ENCODE data around the gene IGF1R.
A peak's percentile ranks its signal among the peaks of the same experiment; 100 is the strongest.

The IGF1R gene

GRCh38 chr15:98753726-98754656, 105.7 kb downstream of the IGF1R start:
- no peak for DNase-seq

GRCh38 chr15:98754657-98755022, 106.3 kb downstream of the IGF1R start:
- DNase-seq, result no peak

GRCh38 chr15:98755138-98755537, 106.8 kb downstream of the IGF1R start:
- DNase-seq, result no peak

- no peak for DNase-seq
These were observed 107.4 kb downstream of the IGF1R start for GRCh38 chr15:98755781-98756180.

DNA sequence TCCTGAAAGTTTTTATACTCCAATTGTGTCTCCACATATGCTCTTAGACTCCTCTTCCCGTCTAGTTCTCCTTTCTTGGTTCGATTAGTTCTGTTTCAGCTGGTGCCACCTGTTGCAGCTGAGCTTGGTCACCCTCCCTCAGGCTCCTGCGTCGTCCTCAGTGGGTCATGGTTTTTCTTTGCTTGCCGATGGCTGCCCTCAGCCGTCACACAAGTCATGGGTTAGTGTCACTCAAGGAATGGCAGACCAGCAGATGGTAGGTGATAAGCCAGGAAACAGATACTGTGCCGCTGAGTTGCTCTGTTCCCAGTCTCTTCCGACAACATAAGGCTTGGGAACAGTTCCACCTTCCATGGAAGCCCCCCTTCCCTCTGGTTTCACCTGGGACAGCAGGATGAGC, 109.9 kb downstream of the IGF1R start:
- DNase-seq, result no peak

- no peak for DNase-seq
These were observed 110.9 kb downstream of the IGF1R start for GRCh38 chr15:98759277-98759676.

DNA sequence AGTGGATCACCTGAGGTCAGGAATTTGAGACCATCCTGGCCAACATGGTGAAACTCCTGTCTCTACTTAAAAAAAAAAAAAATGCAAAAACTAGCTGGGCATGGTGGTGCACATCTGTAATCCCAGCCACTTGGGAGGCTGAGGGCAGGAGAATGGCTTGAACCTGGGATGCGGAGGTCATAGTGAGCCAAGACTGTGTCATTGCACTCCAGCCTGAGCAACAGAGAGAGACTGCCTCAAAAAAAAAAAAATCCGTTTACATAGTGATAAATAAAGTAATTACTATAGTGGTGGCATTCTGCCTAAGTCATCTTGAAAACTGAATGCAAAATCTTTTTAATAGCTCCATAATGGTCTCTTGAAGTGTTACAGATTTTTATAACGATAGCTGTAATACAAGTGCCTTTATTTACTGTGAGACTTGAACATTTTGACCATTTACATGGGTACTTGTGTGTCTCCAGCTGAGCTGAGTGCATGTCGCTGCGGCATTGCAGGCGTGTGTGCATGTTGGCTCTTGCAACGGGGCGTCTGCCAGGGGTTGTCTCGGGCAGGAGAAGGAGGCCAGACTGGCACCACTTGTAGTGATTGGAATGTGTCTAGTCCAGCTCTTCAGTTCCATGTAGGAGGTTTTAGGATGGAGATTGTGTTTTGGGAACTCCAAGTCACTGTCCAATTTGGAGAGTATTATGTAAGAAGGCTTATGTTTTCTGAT, 111.9 kb downstream of the IGF1R start:
- no peak for DNase-seq

- DNase-seq, result no peak
These were observed 112.6 kb downstream of the IGF1R start for GRCh38 chr15:98760975-98761374.

DNA sequence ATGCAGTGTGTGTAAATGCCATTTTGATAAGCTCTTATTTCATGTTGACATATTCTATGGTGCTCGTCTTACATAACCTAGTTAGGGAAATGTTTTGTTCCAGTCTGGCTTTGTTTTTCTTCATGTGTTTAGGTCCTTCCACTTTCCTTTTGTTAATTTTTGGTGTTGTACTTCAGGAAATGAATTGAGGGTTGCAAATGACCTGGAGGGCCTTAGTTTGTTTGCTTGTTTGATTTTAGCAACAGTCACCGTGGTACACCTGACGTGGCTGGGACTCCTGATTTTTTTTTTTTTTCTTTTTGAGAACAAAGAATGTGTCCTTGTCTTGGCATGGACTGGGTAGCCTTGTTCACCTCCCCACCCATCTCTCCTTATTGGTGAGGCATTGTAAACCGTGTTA, 114.8 kb downstream of the IGF1R start:
- DNase-seq, result no peak

GRCh38 chr15:98764291-98764690, 116.0 kb downstream of the IGF1R start:
- no peak for DNase-seq

- DNase-seq, result no peak
These were observed 117.3 kb downstream of the IGF1R start for GRCh38 chr15:98765610-98766009.

DNA sequence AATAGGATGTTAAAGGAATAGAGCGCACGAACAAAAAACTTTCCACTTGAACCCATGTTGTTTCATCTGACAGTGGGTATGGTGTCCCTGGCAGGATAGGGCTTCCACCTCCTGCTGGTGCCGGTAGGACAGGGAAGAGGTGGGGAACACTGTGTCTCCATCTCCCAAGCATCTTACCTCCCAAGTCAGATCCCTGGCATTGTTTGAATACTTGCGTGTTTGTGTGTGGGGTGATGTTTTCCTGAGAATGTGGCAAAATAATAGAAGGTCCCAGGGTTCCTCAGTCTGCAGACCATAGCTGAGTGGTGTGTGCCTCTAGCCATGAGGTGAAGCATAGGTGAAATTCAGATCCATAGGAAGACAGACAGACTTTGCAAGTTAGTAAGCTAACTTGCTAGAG, 119.4 kb downstream of the IGF1R start:
- no peak for DNase-seq

- DNase-seq, result no peak
These were observed 121.5 kb downstream of the IGF1R start for GRCh38 chr15:98769867-98770266.

- DNase-seq, result no peak
These were observed 122.6 kb downstream of the IGF1R start for GRCh38 chr15:98770984-98771383.

GRCh38 chr15:98771541-98771940, 123.2 kb downstream of the IGF1R start:
- DNase-seq, result no peak

GRCh38 chr15:98772895-98773294, 124.6 kb downstream of the IGF1R start:
- DNase-seq, result no peak

GRCh38 chr15:98773616-98774015, 125.3 kb downstream of the IGF1R start:
- no peak for DNase-seq

DNA sequence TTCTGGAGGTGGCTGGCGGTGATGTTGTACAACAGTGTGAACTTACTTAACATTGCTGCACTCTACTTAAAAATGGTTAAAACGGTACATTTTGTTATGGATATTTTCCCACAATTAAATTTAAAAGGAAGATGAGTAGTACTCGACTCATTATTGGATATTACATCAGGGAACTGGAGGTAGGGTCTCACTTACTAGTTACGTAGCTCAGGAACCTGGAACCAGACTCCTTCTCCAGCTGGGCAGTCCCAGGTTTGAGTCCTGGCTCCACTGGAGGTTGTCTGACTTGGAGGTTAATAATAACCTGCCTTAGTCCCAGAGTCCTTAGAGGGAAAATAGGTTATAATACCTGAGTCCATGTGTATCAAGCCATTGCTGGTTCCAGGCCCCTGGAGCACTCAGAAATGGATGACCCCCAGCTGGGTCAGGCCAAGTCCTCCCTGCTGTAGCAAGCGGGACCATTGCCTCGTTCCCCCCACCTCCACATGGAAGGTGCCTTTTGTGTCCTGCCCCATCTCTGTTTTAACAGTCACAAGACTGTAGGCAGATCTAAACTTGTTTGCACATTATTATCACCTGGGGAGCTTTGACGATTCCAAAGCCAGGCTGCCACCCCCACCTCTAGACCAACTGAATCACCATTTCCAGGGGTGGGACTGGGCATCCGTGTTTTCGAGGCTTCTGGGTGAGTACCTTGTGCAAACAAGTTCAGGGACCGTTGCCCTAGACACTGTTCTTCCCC, 126.6 kb downstream of the IGF1R start:
- no peak for DNase-seq

GRCh38 chr15:98775498-98776230, 127.3 kb downstream of the IGF1R start:
- DNase-seq, result no peak

DNA sequence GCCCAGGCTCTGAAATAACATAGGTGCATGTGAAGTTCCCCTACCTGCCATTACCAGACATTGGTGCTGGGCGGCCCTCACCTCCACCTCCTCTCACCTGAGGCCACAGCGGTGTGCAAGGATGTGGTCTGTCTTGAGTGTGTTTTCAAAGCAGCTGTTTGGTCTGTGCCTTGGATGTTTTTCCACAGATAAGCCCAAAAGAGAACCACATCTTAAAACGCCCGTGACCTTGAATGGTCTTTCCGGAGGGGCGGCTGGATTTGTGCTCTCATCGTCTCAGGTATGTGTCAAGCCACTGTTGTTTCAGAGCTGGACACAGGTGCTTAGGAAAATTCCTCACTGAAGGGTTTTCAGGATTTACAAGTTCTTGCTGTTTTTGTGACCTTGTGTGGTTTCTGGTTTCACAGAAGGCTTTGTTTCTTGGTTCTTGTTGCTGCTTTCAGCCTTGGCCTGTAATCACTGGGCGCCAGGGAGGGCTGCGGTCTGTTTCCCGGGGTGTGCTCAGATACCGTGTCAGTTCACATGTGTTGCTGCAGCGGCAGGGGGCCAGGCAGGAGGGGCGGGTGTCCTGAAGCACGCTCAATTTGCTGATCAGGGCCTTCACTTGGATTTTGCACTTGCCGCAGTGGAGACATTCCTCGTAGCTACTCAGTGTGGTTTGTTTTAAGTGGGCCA, 128.4 kb downstream of the IGF1R start:
- DNase-seq, result peak; percentile 27

- DNase-seq, result no peak
These were observed 129.1 kb downstream of the IGF1R start for GRCh38 chr15:98777426-98777825.

DNA sequence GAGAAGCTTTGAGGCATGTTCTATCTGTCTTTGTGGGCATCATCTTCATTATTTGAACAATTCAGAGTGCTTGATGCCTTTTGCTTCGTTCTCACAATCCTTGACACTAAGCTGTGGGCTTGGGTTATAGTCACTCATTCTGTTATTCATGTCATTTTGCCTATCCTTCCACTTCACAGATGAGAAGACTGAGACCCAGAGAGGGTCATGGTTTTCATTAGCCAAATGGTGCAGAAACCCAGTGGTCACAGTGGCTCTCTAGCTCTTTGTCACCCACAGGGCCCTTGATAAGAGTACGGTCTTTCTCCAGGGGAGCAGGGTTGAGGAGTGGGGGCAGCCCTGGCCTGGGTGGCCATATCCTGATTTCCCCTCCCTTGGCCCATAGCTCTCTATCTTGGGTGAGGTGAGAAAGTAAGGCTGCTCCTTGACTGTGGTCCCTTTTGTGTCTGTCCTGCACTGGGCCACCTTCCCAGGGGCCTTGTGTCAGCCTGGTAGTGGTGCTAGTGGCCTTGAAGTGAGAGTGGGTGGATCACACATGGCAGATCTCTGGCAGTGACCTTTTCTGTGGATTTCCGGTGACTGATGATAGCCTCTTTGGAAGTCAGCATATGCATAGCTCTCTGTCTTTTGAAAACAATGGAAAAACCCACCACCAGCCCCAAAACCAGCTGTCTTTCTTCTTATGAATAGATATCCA, 130.1 kb downstream of the IGF1R start:
- DNase-seq, result no peak
